ENCODE results near the gene RPL35.
A peak's percentile ranks its signal among the peaks of the same experiment; 100 is the strongest.

RPL35 gene

GRCh38 chr9:124861342-124862229, at the start of gene RPL35, which contains the start of gene ARPC5L:
Gene RPL35 (minus strand): TSS chr9:124861957. CDS start chr9:124861912, 45 bp downstream.
Gene ARPC5L (plus strand): TSS chr9:124862130. CDS start chr9:124869291, 7,161 bp downstream.
- DNase-seq (ENCODE audit: low read depth in 3 of 3), result peak; percentile 91 to 96 (median 93)

GRCh38 chr9:124908098-124908497, 46.3 kb upstream of the RPL35 start:
- DNase-seq (ENCODE audit: low read depth in 3 of 3), result no peak

- DNase-seq (ENCODE audit: low read depth in 3 of 3), result no peak
Observed at GRCh38 chr9:124906966-124907365, 45.2 kb upstream of the RPL35 start.

GRCh38 chr9:124899845-124900244, 38.1 kb upstream of the RPL35 start:
- DNase-seq (ENCODE audit: low read depth in 3 of 3), result no peak

DNA sequence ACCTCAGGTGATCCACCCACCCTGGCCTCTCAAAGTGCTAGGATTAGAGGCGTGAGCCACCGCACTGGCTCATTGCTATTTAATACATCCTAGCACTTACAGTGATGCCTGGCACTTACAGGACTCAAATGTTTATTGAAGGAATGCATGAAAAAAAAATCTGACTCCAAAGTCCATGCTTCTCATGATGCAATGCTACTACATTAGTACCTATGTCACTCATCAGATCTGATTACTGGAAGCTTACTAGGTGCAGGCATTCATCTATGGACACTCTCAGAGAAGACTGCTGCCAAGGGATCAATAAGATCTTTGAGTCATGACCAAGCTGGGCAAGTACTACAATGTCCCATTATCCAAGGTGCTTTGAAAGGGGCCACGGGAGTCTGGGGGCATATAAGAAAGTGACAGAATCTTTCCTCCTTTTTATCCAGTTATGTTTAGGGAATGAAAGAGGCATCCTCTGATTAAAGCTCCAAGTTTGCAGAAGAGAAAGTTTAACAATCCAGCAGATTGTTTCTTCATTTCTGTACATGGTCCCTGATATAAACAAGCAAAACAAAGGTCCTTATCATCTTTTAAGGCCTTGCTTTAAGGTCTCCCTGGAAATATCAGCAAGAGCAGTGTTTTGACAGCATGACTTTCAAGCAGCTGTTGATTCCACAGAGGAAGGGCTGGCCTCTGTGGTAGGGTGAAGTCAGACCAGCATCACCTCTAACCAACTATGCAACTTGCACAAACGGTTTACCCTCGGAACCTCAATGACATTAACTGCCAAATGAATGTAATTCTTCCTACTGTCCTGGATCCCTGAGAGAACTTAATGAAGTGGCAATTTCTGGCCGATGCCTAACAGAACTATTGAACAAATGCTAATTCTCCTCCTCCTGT, 36.1 kb upstream of the RPL35 start:
- DNase-seq (ENCODE audit: low read depth in 3 of 3), result no peak

- peak in 1 of 3 donors; percentile 25 for DNase-seq (ENCODE audit: low read depth in 3 of 3)
Observed at GRCh38 chr9:124894741-124895170, 33.0 kb upstream of the RPL35 start.

DNA sequence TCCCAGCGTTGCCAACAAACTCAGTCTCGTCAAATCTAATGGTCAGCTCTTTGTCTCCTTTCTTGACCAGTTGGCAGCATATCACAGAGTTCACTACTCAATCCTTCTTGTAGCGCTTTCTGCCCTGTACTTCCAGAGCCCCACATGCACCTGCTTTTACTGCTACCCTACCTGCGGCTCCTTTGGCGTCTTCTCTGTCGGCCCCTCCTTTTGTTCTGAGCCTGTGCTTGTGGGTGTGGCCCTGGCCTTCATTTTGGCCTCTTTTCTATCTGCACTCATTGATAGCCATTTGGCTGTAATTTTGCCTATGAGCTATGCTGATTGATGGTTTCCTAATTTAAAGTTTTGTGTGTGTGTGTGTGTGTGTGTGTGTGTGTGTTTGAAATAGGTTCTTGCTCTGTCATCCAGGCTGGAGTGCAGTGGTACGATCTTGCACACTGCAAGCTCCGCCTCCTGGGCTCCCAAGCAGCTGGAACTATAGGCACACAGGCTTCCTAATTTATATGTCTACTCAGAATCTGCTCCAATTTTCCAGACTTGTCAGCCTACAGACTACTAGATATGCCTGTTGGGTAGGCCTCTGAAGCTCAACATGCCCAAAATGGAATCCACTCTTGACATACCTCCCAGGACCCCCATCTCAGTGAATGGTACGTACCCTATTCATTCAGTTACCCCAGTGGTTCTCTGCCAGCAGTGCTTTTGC, 32.4 kb upstream of the RPL35 start:
- DNase-seq (ENCODE audit: low read depth in 3 of 3), result no peak

DNA sequence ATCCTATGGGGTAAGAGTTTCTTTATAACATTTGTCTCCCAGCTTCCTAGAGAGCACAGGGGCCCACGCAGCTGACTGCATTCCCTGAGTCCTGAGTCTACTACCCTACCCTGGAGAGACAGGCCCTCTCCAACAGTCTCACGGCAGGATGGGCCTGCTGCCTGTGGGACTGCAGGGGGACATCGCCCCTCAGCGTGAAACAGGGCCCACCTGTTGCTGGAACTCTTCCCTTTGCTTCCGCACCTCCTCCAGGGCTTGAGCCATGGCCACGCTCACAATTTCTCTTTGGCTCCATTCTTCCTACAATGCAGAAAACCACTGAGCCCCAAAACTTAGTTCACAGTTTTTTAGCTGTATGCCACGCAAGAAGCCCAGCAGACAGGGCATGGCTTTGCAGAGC, 28.4 kb upstream of the RPL35 start:
- DNase-seq (ENCODE audit: low read depth in 3 of 3), result no peak

- DNase-seq (ENCODE audit: low read depth in 3 of 3), result no peak
Observed at GRCh38 chr9:124889006-124889405, 27.2 kb upstream of the RPL35 start.

DNA sequence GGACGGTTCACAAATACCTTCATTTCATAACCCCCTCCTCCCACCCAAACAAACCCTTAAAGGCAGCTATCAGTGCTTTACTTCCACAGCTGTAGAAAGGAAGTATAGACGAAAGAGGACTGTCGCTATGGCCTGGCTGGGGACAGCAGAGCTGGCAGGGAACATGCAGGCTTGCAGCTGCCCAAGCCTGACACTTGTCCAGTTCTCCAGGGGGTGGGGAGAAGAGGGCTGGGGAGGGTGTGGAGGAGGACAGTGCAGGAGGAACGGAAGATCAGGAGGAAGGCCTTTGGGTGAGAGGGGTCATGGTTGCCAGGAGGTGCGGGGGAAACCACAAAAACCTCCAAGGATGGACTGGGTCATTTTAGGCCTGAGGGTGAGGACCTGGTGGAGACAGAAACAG, 26.1 kb upstream of the RPL35 start:
- no peak for DNase-seq (ENCODE audit: low read depth in 3 of 3)

DNA sequence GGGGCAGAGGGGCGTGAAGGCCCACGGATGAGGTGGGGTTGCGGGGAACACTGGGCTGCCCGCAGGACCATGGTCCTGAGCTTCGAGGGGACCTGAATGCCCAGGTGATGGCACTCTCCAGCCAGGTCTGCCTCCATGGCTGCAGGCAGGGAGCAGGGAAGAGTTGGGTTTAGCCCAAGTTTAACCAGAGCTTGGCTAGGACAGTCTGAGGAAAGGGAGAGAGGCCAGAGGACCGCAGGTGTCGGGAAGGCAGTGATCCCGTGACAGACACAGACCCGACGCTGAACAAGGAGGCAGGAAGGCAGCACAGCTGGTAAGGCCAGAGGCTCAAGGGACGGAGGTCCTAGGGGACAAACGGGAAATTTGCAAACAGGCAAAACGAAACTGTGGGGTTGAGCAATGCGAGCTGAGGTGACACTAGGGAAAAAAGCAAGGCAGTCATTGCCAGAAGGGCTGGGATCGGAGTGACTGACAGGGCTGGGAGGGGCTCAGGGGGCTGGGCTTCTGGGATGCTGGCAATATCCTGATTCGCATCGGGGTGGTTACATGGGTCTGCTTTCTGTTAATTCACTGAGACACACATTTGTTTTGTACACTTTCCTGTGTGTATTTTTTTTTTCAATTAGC, 25.2 kb upstream of the RPL35 start:
- DNase-seq (ENCODE audit: low read depth in 3 of 3), result no peak

- no peak for DNase-seq (ENCODE audit: low read depth in 3 of 3)
Observed at GRCh38 chr9:124886461-124886860, 24.7 kb upstream of the RPL35 start.

- no peak for DNase-seq (ENCODE audit: low read depth in 3 of 3)
Observed at GRCh38 chr9:124885551-124885950, 23.8 kb upstream of the RPL35 start.

- DNase-seq (ENCODE audit: low read depth in 3 of 3), result no peak
Observed at GRCh38 chr9:124884376-124884775, 22.6 kb upstream of the RPL35 start.

DNA sequence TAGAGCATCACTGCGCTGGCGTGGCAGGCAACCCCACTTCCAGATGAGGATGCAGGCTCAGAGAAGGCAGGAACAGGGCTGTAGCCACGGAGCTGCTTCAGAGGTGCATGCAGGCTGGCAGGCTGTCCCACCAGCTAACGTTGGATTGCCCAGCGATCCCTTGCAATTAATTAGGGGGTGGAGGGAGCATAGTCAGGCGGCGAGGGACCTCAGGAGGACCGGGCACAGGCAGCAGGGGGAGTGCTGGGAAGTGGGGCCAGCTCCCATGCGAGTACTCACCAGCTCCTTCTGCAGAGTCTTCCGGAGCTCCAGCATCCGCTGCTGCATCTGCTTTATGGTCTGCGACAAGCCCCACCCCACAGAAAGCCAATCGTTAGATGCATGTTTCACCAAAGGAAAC, 20.5 kb upstream of the RPL35 start:
- no peak for DNase-seq (ENCODE audit: low read depth in 3 of 3)

DNA sequence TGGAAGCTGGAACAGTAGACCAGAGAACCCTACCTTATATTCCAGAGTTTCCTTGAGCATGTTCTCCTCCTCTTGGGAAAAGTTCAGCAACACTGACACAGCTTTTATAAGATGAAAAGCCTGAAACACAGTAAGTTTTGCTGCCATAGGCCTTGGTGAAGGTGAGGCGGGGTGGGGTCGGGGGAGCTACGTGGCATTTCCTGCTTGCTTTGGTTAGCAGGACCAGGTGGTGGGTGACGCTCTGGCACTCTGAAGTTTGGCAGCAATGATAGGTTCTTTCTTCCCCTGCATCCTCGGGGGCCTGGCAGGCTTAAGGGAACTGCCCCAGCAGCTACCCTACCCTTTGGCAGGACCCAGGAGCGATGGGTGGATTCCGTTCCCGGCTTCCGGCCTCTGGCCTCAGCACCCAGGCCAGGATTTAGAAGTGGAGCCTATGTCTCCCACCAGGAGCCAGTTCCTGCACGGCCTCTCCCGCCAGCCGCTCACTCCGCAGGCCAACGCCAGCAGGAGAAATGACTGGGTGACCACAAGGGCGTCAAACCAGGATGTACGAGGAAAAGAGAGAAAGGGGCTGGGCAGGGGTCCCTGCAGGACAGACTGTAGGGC, 19.5 kb upstream of the RPL35 start:
- no peak for DNase-seq (ENCODE audit: low read depth in 3 of 3)

- no peak for DNase-seq (ENCODE audit: low read depth in 3 of 3)
Observed at GRCh38 chr9:124880501-124880900, 18.7 kb upstream of the RPL35 start.

- no peak for DNase-seq (ENCODE audit: low read depth in 3 of 3)
Observed at GRCh38 chr9:124879226-124879625, 17.5 kb upstream of the RPL35 start.

GRCh38 chr9:124878518-124878917, 16.8 kb upstream of the RPL35 start:
- DNase-seq (ENCODE audit: low read depth in 3 of 3), result no peak

- DNase-seq (ENCODE audit: low read depth in 3 of 3), result no peak
Observed at GRCh38 chr9:124878021-124878420, 16.3 kb upstream of the RPL35 start.

Measured in stimulated activated CD4-positive, alpha-beta T cell treated with anti-CD3 and anti-CD28 coated beads, TNF-alpha, amount 100 ng/mL, for 48 hours (primary cell).